HL-60 (cell line): ENCODE data around the gene MUTYH.

Experiments
- DNase-seq, 2 experiments: peaks; one replicate each; pipeline ENCODE4 v3.0.0-alpha.2; 2010 to 2020; ENCODE audit warnings: low read depth in 1 of 2, low spot score in 1 of 2
- H3K27ac ChIP-seq: fragments of 250-450 bp; sonication (Bioruptor Pico); replicated peaks from 2 replicates; pipeline ENCODE4 v1.5.1; 2020; ENCODE audit warnings: mild to moderate bottlenecking, moderate library complexity
- H3K27me3 ChIP-seq: fragments of 250-450 bp; sonication (Bioruptor Pico); 2 replicates; pipeline ENCODE4 v1.5.1; 2021; ENCODE audit warnings: mild to moderate bottlenecking, moderate library complexity; ENCODE audit not compliant: insufficient read depth, poor library complexity, severe bottlenecking
- H3K4me3 ChIP-seq: replicated peaks from 2 replicates; pipeline ENCODE4 v1.5.1; 2011; ENCODE audit warnings: mild to moderate bottlenecking, control low read depth, low read length; ENCODE audit not compliant: insufficient read depth
- CTCF ChIP-seq: IDR thresholded peaks from one replicate; pipeline ENCODE4 v1.5.1; 2011; ENCODE audit warnings: low read length, control low read depth, inconsistent platforms; ENCODE audit not compliant: insufficient read depth
- GABPA ChIP-seq: IDR thresholded peaks from 2 replicates; pipeline ENCODE4 v1.6.1; 2012; ENCODE audit warnings: low read depth
- POLR2AphosphoS5 ChIP-seq: IDR thresholded peaks from 2 replicates; pipeline ENCODE4 v1.6.1; 2012; ENCODE audit warnings: low read depth
- REST ChIP-seq: IDR thresholded peaks from 2 replicates; pipeline ENCODE4 v1.6.1; 2012; ENCODE audit warnings: low read depth; ENCODE audit not compliant: insufficient replicate concordance
- SPI1 ChIP-seq: IDR thresholded peaks from 2 replicates; pipeline ENCODE4 v1.6.1; 2012; ENCODE audit warnings: low read depth, mild to moderate bottlenecking, borderline replicate concordance

The MUTYH gene

GRCh38 chr1:45355683-45356082 is 15.4 kb upstream of the MUTYH start:
- TF ChIP-seq GABPA = no peak
- TF ChIP-seq POLR2AphosphoS5 = no peak
- no peak for TF ChIP-seq REST
- TF ChIP-seq CTCF = no peak
- no peak for TF ChIP-seq SPI1
- Histone ChIP-seq H3K4me3 (no peak overlapping the region), H3K27ac (no peak overlapping the region), H3K27me3 (no peaks in the 10 kb centered on the region)
- no peak for DNase-seq

DNA sequence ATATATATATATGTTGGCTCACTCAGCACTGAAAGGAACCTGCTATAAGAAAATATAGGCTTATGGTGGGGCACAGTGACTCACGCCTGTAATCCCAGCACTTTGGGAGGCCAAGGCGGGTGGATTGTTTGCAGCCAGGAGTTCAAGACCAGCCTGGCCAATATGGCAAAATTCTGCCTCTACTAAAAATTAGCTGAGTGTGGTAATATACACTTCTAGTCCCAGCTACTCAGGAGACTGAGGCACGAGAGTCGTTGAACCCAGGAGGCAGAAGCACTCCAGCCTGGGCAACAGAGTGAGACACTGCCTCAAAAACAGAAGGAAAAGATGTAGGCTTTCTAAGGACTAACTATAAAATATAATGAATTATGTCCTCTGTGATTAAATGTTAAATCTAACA is 14.6 kb upstream of the MUTYH start:
- no peaks in the 10 kb centered on the region for H3K27me3 ChIP-seq
- H3K27ac ChIP-seq = no peak overlapping the region
- H3K4me3 ChIP-seq = no peak overlapping the region
- no peak for DNase-seq
- no peak for TF ChIP-seq CTCF
- no peak for TF ChIP-seq POLR2AphosphoS5
- TF ChIP-seq GABPA = no peak
- TF ChIP-seq SPI1 = no peak
- TF ChIP-seq REST = no peak

- H3K4me3 ChIP-seq = no peak overlapping the region
- DNase-seq = peak in 1 of 2 experiments; percentile 20
- TF ChIP-seq SPI1 = peak; percentile 71
- TF ChIP-seq POLR2AphosphoS5 = no peak
- no peaks in the 10 kb centered on the region for H3K27me3 ChIP-seq
- H3K27ac ChIP-seq = no peak overlapping the region
Measured at GRCh38 chr1:45353685-45354084, 13.4 kb upstream of the MUTYH start.

DNA sequence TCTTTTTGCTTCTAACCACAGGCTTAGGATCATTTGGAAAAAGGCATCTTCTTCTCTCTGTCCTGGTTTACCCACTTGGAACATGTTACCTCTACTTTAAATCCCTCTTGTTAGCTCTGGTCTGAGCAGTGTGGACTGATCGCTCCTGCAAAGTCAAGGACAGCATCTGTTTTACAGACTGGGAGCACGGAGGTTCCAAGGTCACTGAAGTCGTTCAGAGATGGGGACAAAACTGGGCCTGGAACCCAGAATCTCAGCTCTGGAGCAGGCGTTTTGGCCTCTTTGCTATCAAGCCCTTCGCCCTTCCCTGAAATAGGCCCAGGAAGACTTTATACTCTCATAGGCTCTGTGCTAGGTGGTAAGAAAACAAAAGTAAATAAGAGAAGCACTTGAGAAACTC is 11.3 kb upstream of the MUTYH start:
- DNase-seq = no peak
- H3K27me3 ChIP-seq = no peaks in the 10 kb centered on the region
- TF ChIP-seq CTCF (no peak), GABPA (no peak), POLR2AphosphoS5 (no peak)
- H3K4me3 ChIP-seq = no peak overlapping the region
- H3K27ac ChIP-seq = no peak overlapping the region
